Ovary (tissue), 9 donors: ENCODE measurements around the gene ROPN1L. TPM values are rescaled to one million over a fixed set of nuclear protein-coding genes. Genes with fewer than 3 reads are reported as not detected.

ENCODE experiments used
- DNase-seq, 5 donors: peaks; one replicate each; pipeline ENCODE4 v3.0.0-alpha.2; 2019 to 2020
- H3K27ac ChIP-seq, 2 donors: fragments of 200-600 bp; one replicate each; pipeline versions ENCODE4 v1.5.1 to v1.8.0; 2019 to 2022
- H3K27me3 ChIP-seq: fragments of 200-600 bp; one replicate; pipeline ENCODE4 v1.8.0; 2022
- H3K36me3 ChIP-seq: fragments of 200-600 bp; sonication (generic); one replicate; pipeline ENCODE4 v1.5.1; 2019
- H3K4me1 ChIP-seq: one replicate; pipeline ENCODE4 v1.8.1; 2013; ENCODE audit warnings: mild to moderate bottlenecking, moderate library complexity; ENCODE audit not compliant: insufficient read depth
- H3K4me3 ChIP-seq: fragments of 200-600 bp; sonication (generic); one replicate; pipeline ENCODE4 v1.5.1; 2017
- H3K9me3 ChIP-seq, 2 donors: fragments of 200-600 bp in 1 of 2; sonication (generic) in 1 of 2; one replicate each; pipeline versions ENCODE4 v1.5.1 to v1.8.1; 2013 to 2019; ENCODE audit warnings: mild to moderate bottlenecking in 1 of 2, moderate library complexity in 1 of 2
- EP300 ChIP-seq: sonication (generic); formaldehyde crosslinking; IDR thresholded peaks from one replicate; pipeline ENCODE4 v1.6.1; 2017; ENCODE audit warnings: antibody characterized with exemption
- POLR2A ChIP-seq: fragments of 450-650 bp; IDR thresholded peaks from one replicate; pipeline ENCODE4 v1.6.1; 2017; ENCODE audit warnings: antibody characterized with exemption, mild to moderate bottlenecking, moderate library complexity
- WGBS, 3 donors: extraction: QIAGEN DNeasy Blood & Tissue Kit in 1 of 3; methylation state at CpG; one replicate each; pipeline versions ENCODE4 v1.1.5 to v1.1.7; 2013 to 2017; 5-methylcytosine and 5-hydroxymethylcytosine counted together
- intact Hi-C, 4 donors: fragments of 100-400 bp; cut with DNase I; formaldehyde crosslinking; loops; one replicate each; pipeline versions ENCODE4 v1.11.0 to v1.15.1; 2022 to 2023
- polyA plus RNA-seq, 2 donors: library from polyadenylated mRNA; stranded (reverse); fragments of 200-250 nt in 1 of 2; fragments of 350-450 nt in 1 of 2; fragmentation: Illumina TruSeq in 1 of 2; extraction: RNeasy Lipid Tissue Mini Kit (QIAGEN cat#74804) in 1 of 2; gene quantifications; one replicate each; pipeline ENCODE4 v1.2.3, GENCODE V29; 2013 to 2014
- total RNA-seq, 7 donors: library from RNA; depleted of rRNA in 2 of 7; stranded (reverse); fragments of >200 nt in 2 of 7; fragmentation: NEBNext Ultra II Directional in 3 of 7; extraction: Animal tissue kit (Norgen Biotek cat#: 25700) in 3 of 7; gene quantifications; one replicate each; pipeline versions ENCODE4 v1.1.0 to v1.2.4, GENCODE V29; 2016 to 2023
- TF ChIP-seq, protein P1 (sequence below), 3 donors: fragments of 450-650 bp in 2 of 3; fragments of 200-600 bp in 1 of 3; IDR thresholded peaks; one replicate each; pipeline versions ENCODE4 v1.5.1 to v1.8.0; 2016 to 2022; ENCODE audit warnings: antibody characterized with exemption in 3 of 3, mild to moderate bottlenecking in 1 of 3
- donor health status: DM: no; HTN: no; CAD: no; lungs with moderate emphysema.
- donor health status: DM: no; HTN: no; CAD: no.
- donor health status: Bipolar disorder and iron deficiency.
- donor health status: DM: yes; HTN: yes; CAD: no.
- donor health status: DM: no; HTN: no; CAD: no.
- donor health status: DM: yes; HTN: yes; CAD: no.

The ROPN1L gene
- total and polyA plus RNA-seq, 9 donors, result 0.30 to 51.9 (median 2.4) TPM; not detected in 3

DNA sequence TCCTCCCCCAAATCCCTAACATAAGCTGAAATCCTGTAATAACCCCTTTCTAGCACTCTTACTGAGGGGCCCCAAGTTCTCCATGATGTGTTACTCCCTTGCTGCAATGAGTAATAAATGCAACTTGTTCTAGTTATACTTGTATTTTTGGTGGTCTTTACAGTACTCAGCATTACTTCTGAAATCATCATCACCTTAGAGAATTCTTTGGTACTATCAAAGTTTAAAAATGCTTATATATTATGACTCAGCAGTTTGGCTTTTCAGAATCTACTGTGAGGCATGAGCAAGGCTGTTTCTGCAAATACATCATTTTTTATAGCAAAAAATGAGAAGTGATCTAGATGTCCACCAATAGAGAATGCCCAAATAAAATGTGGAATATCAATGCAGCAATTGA, 20.7 kb upstream of the ROPN1L start:
- Histone ChIP-seq H3K27me3 (no peaks in the 10 kb centered on the region), H3K4me1 (no peaks in the 10 kb centered on the region), H3K4me3 (no peak overlapping the region), H3K9me3 (no peaks in the 10 kb centered on the region), H3K27ac (no peak overlapping the region), H3K36me3 (no peaks in the 10 kb centered on the region)
- DNase-seq, result no peak
- TF ChIP-seq EP300 (no peak), POLR2A (no peak)
- TF ChIP-seq, protein P1, sequence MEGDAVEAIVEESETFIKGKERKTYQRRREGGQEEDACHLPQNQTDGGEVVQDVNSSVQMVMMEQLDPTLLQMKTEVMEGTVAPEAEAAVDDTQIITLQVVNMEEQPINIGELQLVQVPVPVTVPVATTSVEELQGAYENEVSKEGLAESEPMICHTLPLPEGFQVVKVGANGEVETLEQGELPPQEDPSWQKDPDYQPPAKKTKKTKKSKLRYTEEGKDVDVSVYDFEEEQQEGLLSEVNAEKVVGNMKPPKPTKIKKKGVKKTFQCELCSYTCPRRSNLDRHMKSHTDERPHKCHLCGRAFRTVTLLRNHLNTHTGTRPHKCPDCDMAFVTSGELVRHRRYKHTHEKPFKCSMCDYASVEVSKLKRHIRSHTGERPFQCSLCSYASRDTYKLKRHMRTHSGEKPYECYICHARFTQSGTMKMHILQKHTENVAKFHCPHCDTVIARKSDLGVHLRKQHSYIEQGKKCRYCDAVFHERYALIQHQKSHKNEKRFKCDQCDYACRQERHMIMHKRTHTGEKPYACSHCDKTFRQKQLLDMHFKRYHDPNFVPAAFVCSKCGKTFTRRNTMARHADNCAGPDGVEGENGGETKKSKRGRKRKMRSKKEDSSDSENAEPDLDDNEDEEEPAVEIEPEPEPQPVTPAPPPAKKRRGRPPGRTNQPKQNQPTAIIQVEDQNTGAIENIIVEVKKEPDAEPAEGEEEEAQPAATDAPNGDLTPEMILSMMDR (IDR thresholded peaks at IDR 0.05), result no peak
- intact Hi-C loops, result loop anchor here in 2 of 4 donors (10.0 kb wide), 1 partner anchor 136 kb away; no protein-coding TSS in a partner anchor

DNA sequence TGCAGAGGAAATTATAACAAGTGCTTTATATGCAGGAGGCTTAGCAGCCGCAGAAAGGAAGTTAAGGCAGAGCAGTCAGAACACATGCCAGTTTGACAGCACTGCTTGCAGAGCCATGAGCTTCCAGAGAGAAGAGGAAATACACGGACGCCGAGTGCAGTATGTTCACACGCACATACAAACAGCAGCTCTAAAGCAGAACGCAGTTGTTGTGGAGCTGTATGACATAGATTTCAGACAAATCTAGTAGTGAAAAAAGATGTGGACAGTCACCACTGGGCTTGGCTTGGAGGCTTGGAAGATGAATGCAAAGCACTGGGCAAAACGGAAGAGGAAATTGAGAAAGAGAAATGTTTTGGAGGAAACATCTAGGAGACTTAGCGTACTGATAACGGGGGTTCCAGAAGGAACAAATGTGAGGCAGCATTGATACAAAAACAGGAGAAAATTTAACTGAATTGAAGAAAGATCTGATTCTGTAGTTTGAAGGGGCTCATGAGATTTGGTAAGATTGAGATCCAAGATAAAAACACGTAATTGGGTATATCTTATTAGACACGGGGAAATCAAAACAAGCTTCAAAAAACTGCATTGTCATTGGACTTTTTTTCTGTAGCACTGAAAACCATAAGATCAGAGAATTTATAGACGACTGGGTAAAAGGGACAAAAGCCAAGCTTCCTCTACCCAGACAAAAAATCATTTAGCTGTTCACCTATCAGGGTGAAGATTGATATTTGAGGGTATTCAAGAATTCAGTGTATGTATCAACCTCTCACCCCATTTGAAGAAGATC, 19.6 kb upstream of the ROPN1L start:
- Histone ChIP-seq H3K9me3 (no peaks in the 10 kb centered on the region), H3K4me3 (no peak overlapping the region), H3K36me3 (no peaks in the 10 kb centered on the region), H3K4me1 (no peaks in the 10 kb centered on the region), H3K27me3 (no peaks in the 10 kb centered on the region), H3K27ac (no peak overlapping the region)
- no peak for DNase-seq
- intact Hi-C loops, result loop anchor here in 2 of 4 donors (10.0 kb wide), 1 partner anchor 137 kb away; no protein-coding TSS in a partner anchor
- 79 to 83% (median 82%) methylated on average over 12 of the region's 12 CpGs for WGBS, 3 donors
- no peak for TF ChIP-seq EP300
- TF ChIP-seq, protein P1 (IDR thresholded peaks at IDR 0.05), result no peak
- no peak for TF ChIP-seq POLR2A

DNA sequence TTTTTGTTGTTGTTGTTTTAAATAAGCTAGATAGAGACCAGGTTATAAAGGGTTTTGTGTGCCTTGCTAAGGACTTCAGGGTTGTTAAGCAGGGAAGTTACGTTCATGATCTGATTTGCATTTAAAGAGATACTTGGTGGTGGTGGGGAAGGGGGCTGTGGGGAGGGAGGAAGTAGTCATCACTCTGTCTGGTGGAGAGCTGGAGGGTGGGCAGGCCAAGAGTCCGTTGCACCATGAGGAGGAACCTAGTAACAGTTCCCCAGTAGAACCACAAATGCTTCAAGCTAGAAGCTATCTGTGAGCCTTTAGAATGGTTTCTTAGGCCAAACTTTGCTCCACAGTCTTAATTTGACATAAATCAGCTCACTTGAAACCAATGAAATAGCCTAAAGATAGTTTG, 18.7 kb upstream of the ROPN1L start:
- Histone ChIP-seq H3K27me3 (no peaks in the 10 kb centered on the region), H3K9me3 (no peaks in the 10 kb centered on the region), H3K4me3 (no peak overlapping the region), H3K27ac (no peak overlapping the region), H3K4me1 (no peaks in the 10 kb centered on the region), H3K36me3 (no peaks in the 10 kb centered on the region)
- no peak for DNase-seq
- intact Hi-C loops, result loop anchor here in 2 of 4 donors (10.0 kb wide), 1 partner anchor 138 kb away; no protein-coding TSS in a partner anchor
- no peak for TF ChIP-seq EP300
- TF ChIP-seq POLR2A, result no peak
- TF ChIP-seq, protein P1 (IDR thresholded peaks at IDR 0.05), result no peak
- WGBS, 3 donors, result 83 to 94% (median 90%) methylated on average over 2 of the region's 2 CpGs

DNA sequence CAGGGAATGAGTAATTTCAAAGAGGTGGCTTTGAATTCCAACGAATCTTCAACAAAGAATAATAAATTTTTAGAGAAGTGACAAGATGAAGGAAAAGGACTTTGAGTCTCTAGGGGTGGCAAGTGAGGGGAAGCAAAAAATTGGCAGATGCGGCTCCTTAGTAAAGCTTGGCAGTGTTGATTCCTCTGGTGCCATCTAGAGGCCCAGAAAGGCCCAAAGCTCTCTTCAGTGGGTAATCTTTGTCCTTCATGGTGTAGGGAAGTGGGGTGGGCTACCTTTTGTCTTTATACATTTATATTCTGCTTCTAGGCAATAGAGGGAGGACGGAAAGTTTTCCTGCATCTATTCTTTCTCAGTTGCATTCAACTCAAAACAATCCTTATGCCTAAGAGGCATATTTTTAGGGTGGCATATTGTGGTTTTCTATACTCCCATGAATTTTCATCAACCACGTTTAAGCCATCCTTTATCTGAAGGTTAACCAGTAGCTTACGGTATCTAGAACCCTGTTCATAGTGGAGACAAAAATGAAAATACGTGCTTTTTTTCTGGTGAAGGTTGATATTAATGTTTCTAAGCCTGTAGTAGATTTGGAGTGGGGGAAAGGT, 17.5 kb upstream of the ROPN1L start:
- WGBS, 3 donors, result 62 to 69% (median 65%) methylated on average over 6 of the region's 6 CpGs
- Histone ChIP-seq H3K27ac (no peak overlapping the region), H3K9me3 (no peaks in the 10 kb centered on the region), H3K4me3 (no peak overlapping the region), H3K27me3 (no peaks in the 10 kb centered on the region), H3K36me3 (no peaks in the 10 kb centered on the region), H3K4me1 (no peaks in the 10 kb centered on the region)
- DNase-seq, result no peak
- TF ChIP-seq, protein P1 (IDR thresholded peaks at IDR 0.05), result no peak
- TF ChIP-seq POLR2A, result no peak
- TF ChIP-seq EP300, result no peak
- intact Hi-C loops, result loop anchor here in 2 of 4 donors (10.0 kb wide), 1 partner anchor 139 kb away; no protein-coding TSS in a partner anchor
